PC-3 (cell line): ENCODE data around the gene LYL1.

Experiments
- CTCF ChIP-seq: fragments of 300-600 bp; sonication (generic); conservative IDR thresholded peaks from 2 replicates; pipeline ENCODE4 v1.5.1; 2017; ENCODE audit warnings: antibody characterized with exemption, low read depth, mild to moderate bottlenecking, low read length
- EZH2 ChIP-seq: fragments of 300-600 bp; sonication (generic); IDR thresholded peaks from one replicate; pipeline ENCODE4 v1.6.1; 2017; ENCODE audit warnings: antibody characterized with exemption, mild to moderate bottlenecking, low read length; ENCODE audit not compliant: unreplicated experiment

- TF ChIP-seq CTCF = no peak
- no peak for TF ChIP-seq EZH2
Measured at GRCh38 chr19:13098277-13099072, 4.2 kb downstream of the LYL1 start.
